Gastrocnemius medialis (tissue), 4 donors: ENCODE data around the gene SEMA6B.

ENCODE experiments used
- POLR2A ChIP-seq, 2 donors: fragments of 450-650 bp; IDR thresholded peaks; one replicate each; pipeline ENCODE4 v1.6.1; 2017; ENCODE audit warnings: antibody characterized with exemption in 2 of 2, mild to moderate bottlenecking in 2 of 2, moderate library complexity in 2 of 2
- TF ChIP-seq, protein P1 (sequence below), 5 experiments: fragments of 450-650 bp in 3 of 5; fragments of 200-600 bp in 2 of 5; sonication (generic) in 2 of 5; IDR thresholded peaks in 4 of 5; conservative IDR thresholded peaks in 1 of 5; 1 replicate in 4 of 5; 2 replicates in 1 of 5; pipeline ENCODE4 v1.5.1; 2016 to 2019; ENCODE audit warnings: antibody characterized with exemption in 5 of 5, mild to moderate bottlenecking in 3 of 5, moderate library complexity in 3 of 5

DNA sequence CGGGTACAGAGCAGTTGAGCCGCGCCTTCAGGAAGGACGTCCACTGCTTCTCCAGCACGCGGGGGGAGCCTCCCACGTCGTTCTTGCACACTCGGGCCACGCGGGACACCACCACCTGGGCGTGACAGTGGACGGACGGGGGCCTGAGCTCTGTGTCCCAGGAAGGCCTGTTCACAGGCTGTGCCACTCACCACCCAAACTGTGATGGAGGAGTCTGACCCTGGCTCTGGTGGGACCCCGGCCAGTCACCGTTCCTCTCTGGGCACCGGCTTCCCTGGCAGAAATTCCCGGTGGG is 7.0 kb downstream of the SEMA6B start:
- TF ChIP-seq, protein P1, sequence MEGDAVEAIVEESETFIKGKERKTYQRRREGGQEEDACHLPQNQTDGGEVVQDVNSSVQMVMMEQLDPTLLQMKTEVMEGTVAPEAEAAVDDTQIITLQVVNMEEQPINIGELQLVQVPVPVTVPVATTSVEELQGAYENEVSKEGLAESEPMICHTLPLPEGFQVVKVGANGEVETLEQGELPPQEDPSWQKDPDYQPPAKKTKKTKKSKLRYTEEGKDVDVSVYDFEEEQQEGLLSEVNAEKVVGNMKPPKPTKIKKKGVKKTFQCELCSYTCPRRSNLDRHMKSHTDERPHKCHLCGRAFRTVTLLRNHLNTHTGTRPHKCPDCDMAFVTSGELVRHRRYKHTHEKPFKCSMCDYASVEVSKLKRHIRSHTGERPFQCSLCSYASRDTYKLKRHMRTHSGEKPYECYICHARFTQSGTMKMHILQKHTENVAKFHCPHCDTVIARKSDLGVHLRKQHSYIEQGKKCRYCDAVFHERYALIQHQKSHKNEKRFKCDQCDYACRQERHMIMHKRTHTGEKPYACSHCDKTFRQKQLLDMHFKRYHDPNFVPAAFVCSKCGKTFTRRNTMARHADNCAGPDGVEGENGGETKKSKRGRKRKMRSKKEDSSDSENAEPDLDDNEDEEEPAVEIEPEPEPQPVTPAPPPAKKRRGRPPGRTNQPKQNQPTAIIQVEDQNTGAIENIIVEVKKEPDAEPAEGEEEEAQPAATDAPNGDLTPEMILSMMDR (IDR thresholded peaks at IDR 0.05 in 4 of 5, conservative IDR thresholded peaks at IDR 0.05 in 1 of 5): no peak
- no peak for TF ChIP-seq POLR2A (IDR thresholded peaks at IDR 0.05)
